Measurements from ENCODE around the gene MED15. TPM values are rescaled to one million over a fixed set of nuclear protein-coding genes. Genes with fewer than 3 reads are reported as not detected.
"Not testable (repeated sequence)": the region's sequence is repeated elsewhere in the genome, so short reads cannot be mapped to it uniquely, and the experiment has no call there.

Gene MED15
- total and polyA plus RNA-seq, 12 donors: 22.5 to 203 (median 82.2) TPM

DNA sequence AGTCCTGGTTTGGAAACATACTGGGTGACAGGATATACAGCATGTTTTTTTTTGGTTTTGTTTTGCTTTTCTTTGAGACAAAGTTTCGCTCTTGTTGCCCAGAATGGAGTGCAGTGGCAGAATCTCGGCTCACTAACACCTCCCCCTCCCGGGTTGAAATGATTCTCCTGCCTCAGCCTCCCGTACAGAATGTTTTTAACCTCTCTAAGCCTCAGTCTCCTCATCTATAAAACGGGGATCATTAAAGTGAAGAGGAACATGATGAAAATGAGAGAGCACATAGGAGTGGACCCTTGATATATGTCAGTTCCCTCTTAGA, 41.7 kb upstream of the MED15 start:
- intact Hi-C loops (cut with DNase I): no loop called here
- no peak for DNase-seq
- Histone ChIP-seq H3K4me3 (no peak overlapping the region), H3K27ac (no peak overlapping the region), H3K4me1 (replicated peaks in 1 of 2) (peaks cover 3 to 5% of the 10 kb centered on the region in 2 donors), H3K9me3 (replicated peaks in 1 of 3) (no peaks in the 10 kb centered on the region), H3K36me3 (replicated peaks in 1 of 2) (peaks cover 0 to 3% of the 10 kb centered on the region in 2 donors), H3K27me3 (no peaks in the 10 kb centered on the region)
- WGBS, 4 donors: 86 to 96% (median 92%) methylated on average over 5 of the region's 5 CpGs
- TF ChIP-seq, protein P1, sequence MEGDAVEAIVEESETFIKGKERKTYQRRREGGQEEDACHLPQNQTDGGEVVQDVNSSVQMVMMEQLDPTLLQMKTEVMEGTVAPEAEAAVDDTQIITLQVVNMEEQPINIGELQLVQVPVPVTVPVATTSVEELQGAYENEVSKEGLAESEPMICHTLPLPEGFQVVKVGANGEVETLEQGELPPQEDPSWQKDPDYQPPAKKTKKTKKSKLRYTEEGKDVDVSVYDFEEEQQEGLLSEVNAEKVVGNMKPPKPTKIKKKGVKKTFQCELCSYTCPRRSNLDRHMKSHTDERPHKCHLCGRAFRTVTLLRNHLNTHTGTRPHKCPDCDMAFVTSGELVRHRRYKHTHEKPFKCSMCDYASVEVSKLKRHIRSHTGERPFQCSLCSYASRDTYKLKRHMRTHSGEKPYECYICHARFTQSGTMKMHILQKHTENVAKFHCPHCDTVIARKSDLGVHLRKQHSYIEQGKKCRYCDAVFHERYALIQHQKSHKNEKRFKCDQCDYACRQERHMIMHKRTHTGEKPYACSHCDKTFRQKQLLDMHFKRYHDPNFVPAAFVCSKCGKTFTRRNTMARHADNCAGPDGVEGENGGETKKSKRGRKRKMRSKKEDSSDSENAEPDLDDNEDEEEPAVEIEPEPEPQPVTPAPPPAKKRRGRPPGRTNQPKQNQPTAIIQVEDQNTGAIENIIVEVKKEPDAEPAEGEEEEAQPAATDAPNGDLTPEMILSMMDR (IDR thresholded peaks at IDR 0.05): no peak
- no peak for TF ChIP-seq POLR2A (IDR thresholded peaks at IDR 0.05)

DNA sequence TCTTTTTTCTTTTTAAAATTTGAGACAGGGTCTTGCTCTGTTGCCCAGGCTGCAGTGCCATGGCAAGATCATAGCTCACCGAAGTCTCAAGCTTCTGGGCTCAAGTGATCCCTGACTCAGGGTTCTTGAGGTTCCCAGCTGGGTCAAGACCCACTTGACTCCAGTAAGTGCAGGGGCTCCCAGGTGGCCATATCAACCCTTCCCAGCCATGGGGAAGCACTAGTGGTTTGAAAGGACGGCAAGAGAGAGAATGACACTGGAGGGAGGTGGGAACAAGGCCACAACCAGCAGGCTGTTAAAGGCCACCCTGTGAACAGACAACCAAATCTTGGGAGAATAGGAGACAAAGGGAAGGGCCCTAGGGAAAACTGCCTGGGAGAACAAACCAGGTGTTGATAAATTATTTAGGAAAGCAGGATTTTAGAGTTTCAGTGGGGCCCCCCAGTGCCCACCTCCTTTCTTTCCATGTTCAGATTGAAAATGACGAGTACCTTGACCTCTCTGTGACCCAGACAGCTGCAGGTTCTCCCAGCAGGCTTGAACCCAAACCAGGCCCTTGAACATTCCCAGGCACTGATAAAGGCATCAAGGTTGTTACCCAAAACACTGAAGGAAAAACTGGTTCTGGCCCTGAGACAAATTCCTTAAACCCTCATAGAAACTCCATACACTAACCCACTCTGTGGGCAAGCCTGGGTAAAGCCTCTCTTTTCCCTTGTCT, 40.6 kb upstream of the MED15 start:
- H3K36me3 ChIP-seq (replicated peaks in 1 of 2): peaks cover 0 to 5% of the 10 kb centered on the region in 2 donors
- WGBS, 4 donors: 63 to 68% (median 65%) methylated on average over 3 of the region's 3 CpGs
- no peaks in the 10 kb centered on the region for H3K27me3 ChIP-seq
- H3K9me3 ChIP-seq (replicated peaks in 1 of 3): no peaks in the 10 kb centered on the region
- H3K4me1 ChIP-seq (replicated peaks in 1 of 2): peaks cover 3 to 5% of the 10 kb centered on the region in 2 donors
- no peak overlapping the region for H3K4me3 ChIP-seq
- H3K27ac ChIP-seq: no peak overlapping the region
- intact Hi-C loops (cut with DNase I): no loop called here
- DNase-seq: no peak
- no peak for TF ChIP-seq POLR2A (IDR thresholded peaks at IDR 0.05)
- TF ChIP-seq, protein P1 (IDR thresholded peaks at IDR 0.05): no peak

DNA sequence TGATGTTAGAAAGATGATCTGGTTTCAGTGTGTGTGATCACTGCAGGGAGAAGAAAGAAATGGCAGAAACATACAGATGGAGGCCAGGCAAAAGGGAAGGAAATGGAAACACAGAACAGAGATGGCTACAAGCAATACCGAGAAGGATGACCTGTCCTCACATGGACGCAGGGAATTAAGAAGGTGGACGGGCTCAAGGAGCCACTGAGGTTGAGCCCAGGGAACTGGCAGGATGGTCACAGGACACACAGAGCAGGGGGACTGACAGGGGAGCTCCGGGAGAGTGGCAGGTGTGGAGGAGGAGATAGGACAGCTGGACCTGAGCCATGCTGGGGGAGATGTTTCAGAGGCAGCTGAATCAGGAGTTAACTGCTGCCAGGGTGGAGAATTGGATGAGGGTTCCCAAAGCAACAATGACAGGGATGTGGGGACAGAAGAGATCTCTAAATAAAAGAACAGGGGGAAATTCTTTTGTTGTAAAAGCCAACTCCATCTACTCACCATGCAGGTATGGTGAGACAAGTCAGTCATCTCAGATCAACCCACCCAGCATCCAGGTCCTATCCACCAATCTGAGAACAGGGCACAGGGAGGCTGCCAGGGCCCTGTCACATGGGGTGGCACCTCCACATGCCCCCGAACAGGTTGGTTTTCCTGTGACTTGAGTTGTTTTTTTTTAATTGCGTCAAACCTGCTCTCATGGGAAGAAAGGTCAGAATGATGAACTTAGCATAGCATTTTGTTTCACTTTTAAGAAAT, 38.1 kb upstream of the MED15 start:
- Histone ChIP-seq H3K9me3 (replicated peaks in 1 of 3) (no peaks in the 10 kb centered on the region), H3K4me1 (replicated peaks in 1 of 2) (peaks cover 0 to 5% of the 10 kb centered on the region in 2 donors), H3K27me3 (no peaks in the 10 kb centered on the region), H3K4me3 (no peak overlapping the region), H3K36me3 (replicated peaks in 1 of 2) (peaks cover 0 to 5% of the 10 kb centered on the region in 2 donors), H3K27ac (no peak overlapping the region)
- 82 to 92% (median 84%) methylated on average over 6 of the region's 6 CpGs for WGBS, 4 donors
- intact Hi-C loops (cut with DNase I): no loop called here
- TF ChIP-seq, protein P1 (IDR thresholded peaks at IDR 0.05): no peak
- TF ChIP-seq POLR2A (IDR thresholded peaks at IDR 0.05): no peak
- DNase-seq: no peak

DNA sequence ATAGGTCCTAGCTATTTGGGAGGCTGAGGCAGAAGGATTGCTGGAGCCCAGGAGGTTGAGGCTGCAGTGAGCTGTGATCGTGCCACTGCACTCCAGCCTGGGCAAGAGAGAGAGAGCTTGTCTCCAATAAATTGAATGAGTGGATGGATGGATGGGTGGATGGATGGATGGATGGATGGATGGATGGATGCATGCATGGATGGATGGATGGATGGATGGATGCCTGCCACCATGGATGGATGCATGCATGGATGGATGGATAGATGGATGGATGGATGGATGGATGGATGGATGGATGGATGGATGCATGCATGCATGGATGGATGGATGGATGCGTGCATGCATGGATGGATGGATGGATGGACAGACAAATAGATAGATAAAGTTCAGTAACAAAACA, 36.9 kb upstream of the MED15 start:
- H3K4me1 ChIP-seq (replicated peaks in 1 of 2); intact Hi-C loops (cut with DNase I); H3K27ac ChIP-seq; H3K9me3 ChIP-seq (replicated peaks in 1 of 3); H3K27me3 ChIP-seq; DNase-seq; H3K36me3 ChIP-seq (replicated peaks in 1 of 2); H3K4me3 ChIP-seq: not testable (repeated sequence)
- 95 to 98% (median 97%) methylated on average over 2 of the region's 2 CpGs for WGBS, 4 donors
